KMS-11 (cell line): ENCODE measurements around the gene LSM14B.
A peak's percentile ranks its signal among the peaks of the same experiment; 100 is the strongest.

Experiments
- H2AFZ ChIP-seq: fragments of 200-600 bp; sonication (generic); 2 replicates; pipeline ENCODE4 v1.6.1; 2016; ENCODE audit warnings: antibody characterized with exemption, mixed run types, low read depth
- H3K27ac ChIP-seq: fragments of 200-600 bp; sonication (generic); 2 replicates; pipeline ENCODE4 v1.6.1; 2016; ENCODE audit warnings: mild to moderate bottlenecking, mixed run types
- H3K27me3 ChIP-seq: fragments of 200-600 bp; sonication (generic); 2 replicates; pipeline ENCODE4 v1.6.1; 2017; ENCODE audit warnings: mild to moderate bottlenecking, low read depth, mixed run types, moderate library complexity; ENCODE audit not compliant: insufficient read depth
- H3K36me3 ChIP-seq: fragments of 200-600 bp; sonication (generic); 2 replicates; pipeline ENCODE4 v1.6.1; 2017; ENCODE audit warnings: mild to moderate bottlenecking, mixed run types; ENCODE audit not compliant: insufficient read depth
- H3K4me1 ChIP-seq: fragments of 200-600 bp; sonication (generic); 2 replicates; pipeline ENCODE4 v1.6.1; 2016; ENCODE audit warnings: mild to moderate bottlenecking, low read depth, mixed run types; ENCODE audit not compliant: poor library complexity, severe bottlenecking
- H3K4me2 ChIP-seq: fragments of 200-600 bp; sonication (generic); 2 replicates; pipeline ENCODE4 v1.7.0; 2016; ENCODE audit warnings: mild to moderate bottlenecking, mixed run types
- H3K4me3 ChIP-seq: fragments of 200-600 bp; sonication (generic); IDR thresholded peaks from 2 replicates; pipeline ENCODE4 v1.6.1; 2017; ENCODE audit warnings: low read depth, low read length, mixed read lengths; ENCODE audit not compliant: insufficient read depth
- H3K79me2 ChIP-seq: fragments of 200-600 bp; sonication (generic); 2 replicates; pipeline ENCODE4 v1.6.1; 2016; ENCODE audit warnings: low read depth, mixed run types; ENCODE audit not compliant: insufficient read depth
- H3K9ac ChIP-seq: fragments of 200-600 bp; sonication (generic); 2 replicates; pipeline ENCODE4 v1.6.1; 2016; ENCODE audit warnings: mild to moderate bottlenecking, mixed run types
- H4K20me1 ChIP-seq: fragments of 200-600 bp; sonication (generic); 2 replicates; pipeline ENCODE4 v1.6.1; 2016; ENCODE audit warnings: mild to moderate bottlenecking, mixed run types; ENCODE audit not compliant: insufficient read depth
- TF ChIP-seq, protein P1 (sequence below): fragments of 200-600 bp; sonication (generic); conservative IDR thresholded peaks from 2 replicates; pipeline ENCODE4 v1.6.1; 2017; ENCODE audit warnings: low read depth, mild to moderate bottlenecking, antibody characterized with exemption, low read length, moderate library complexity, mixed read lengths

LSM14B gene

GRCh38 chr20:62122654-62123449, 577 bp downstream of the LSM14B start:
- H3K27me3 ChIP-seq = peaks cover 26% of the 10 kb centered on the region; the same call in 1 of the 2 replicates
- H2AFZ ChIP-seq = peak overlapping the region; percentile 48; the same call in 1 of the 2 replicates
- H3K4me1 ChIP-seq = peaks cover 11% of the 10 kb centered on the region
- H3K79me2 ChIP-seq = peaks cover 21% of the 10 kb centered on the region
- H3K4me2 ChIP-seq = peak overlapping the region; percentile 93
- no peak overlapping the region for H3K27ac ChIP-seq
- TF ChIP-seq, protein P1, sequence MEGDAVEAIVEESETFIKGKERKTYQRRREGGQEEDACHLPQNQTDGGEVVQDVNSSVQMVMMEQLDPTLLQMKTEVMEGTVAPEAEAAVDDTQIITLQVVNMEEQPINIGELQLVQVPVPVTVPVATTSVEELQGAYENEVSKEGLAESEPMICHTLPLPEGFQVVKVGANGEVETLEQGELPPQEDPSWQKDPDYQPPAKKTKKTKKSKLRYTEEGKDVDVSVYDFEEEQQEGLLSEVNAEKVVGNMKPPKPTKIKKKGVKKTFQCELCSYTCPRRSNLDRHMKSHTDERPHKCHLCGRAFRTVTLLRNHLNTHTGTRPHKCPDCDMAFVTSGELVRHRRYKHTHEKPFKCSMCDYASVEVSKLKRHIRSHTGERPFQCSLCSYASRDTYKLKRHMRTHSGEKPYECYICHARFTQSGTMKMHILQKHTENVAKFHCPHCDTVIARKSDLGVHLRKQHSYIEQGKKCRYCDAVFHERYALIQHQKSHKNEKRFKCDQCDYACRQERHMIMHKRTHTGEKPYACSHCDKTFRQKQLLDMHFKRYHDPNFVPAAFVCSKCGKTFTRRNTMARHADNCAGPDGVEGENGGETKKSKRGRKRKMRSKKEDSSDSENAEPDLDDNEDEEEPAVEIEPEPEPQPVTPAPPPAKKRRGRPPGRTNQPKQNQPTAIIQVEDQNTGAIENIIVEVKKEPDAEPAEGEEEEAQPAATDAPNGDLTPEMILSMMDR = no peak
- H3K9ac ChIP-seq = no peak overlapping the region
- H3K36me3 ChIP-seq = peaks cover 6% of the 10 kb centered on the region; the same call in 1 of the 2 replicates
- 0 out of 2 replicates have a peak, but pooled peaks cover 5% of the 10 kb centered on the region for H4K20me1 ChIP-seq
- no peak overlapping the region for H3K4me3 ChIP-seq

GRCh38 chr20:62123450-62124118, 1.3 kb downstream of the LSM14B start:
- H3K4me3 ChIP-seq = no peak overlapping the region
- H3K9ac ChIP-seq = no peak overlapping the region
- peak overlapping the region; percentile 93 for H3K4me2 ChIP-seq
- H4K20me1 ChIP-seq = 0 out of 2 replicates have a peak, but pooled peaks cover 5% of the 10 kb centered on the region
- H2AFZ ChIP-seq = no peak overlapping the region
- peaks cover 21% of the 10 kb centered on the region for H3K79me2 ChIP-seq
- H3K36me3 ChIP-seq = peaks cover 6% of the 10 kb centered on the region; the same call in 1 of the 2 replicates
- peaks cover 18% of the 10 kb centered on the region; the same call in 1 of the 2 replicates for H3K27me3 ChIP-seq
- no peak overlapping the region for H3K27ac ChIP-seq
- TF ChIP-seq, protein P1 = no peak
- H3K4me1 ChIP-seq = peaks cover 11% of the 10 kb centered on the region

DNA sequence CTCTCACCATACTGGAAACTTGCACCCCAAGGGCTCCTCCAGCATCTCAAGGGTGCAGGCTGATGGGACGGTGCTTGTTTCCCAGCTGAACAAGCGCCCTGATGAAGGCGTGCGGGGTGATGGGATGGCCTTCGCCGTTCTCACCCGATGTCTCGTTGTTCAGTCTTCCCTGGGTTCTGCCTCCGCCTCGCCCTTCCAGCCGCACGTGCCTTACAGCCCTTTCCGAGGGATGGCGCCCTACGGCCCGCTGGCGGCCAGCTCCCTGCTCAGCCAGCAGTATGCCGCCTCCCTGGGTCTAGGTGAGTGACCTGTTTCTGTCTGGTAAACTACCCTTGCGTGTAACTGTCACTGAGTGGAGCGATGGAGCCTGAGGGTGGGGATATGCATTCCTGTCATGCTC, 3.9 kb downstream of the LSM14B start:
- no peak overlapping the region for H3K9ac ChIP-seq
- H4K20me1 ChIP-seq = 0 out of 2 replicates have a peak, but pooled peaks cover 5% of the 10 kb centered on the region
- no peak overlapping the region for H3K27ac ChIP-seq
- H3K79me2 ChIP-seq = peaks cover 21% of the 10 kb centered on the region
- H3K4me1 ChIP-seq = peaks cover 9% of the 10 kb centered on the region
- peaks cover 6% of the 10 kb centered on the region; the same call in 1 of the 2 replicates for H3K36me3 ChIP-seq
- H3K4me3 ChIP-seq = no peak overlapping the region
- TF ChIP-seq, protein P1 = no peak
- no peaks in the 10 kb centered on the region for H3K27me3 ChIP-seq
- no peak overlapping the region for H3K4me2 ChIP-seq
- no peak overlapping the region for H2AFZ ChIP-seq

DNA sequence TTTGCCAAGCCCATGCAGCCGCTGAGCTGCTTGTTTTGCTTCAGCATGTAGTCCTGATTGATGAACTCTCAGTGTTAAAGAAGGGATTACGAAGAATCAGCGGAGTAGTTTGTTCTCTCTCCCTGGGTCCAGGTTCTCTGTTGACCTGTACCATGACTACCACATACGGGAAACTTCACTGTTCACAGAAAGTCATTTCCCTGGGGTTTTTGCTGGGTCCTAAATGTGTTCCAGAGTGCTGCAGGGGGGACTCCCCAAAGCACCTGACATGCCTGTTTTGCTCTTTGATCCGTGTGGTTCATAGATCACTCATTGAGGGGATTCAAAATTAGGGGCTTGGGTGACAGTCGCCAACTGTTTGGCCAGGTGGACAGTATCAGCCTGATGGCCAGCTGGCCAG, 5.5 kb downstream of the LSM14B start:
- Histone ChIP-seq H3K27me3 (no peaks in the 10 kb centered on the region), H3K27ac (no peak overlapping the region), H3K36me3 (peaks cover 6% of the 10 kb centered on the region; the same call in 1 of the 2 replicates), H4K20me1 (0 out of 2 replicates have a peak, but pooled peaks cover 5% of the 10 kb centered on the region), H3K4me2 (no peak overlapping the region; the same call in 1 of the 2 replicates), H3K79me2 (peaks cover 21% of the 10 kb centered on the region), H3K4me3 (no peak overlapping the region), H3K9ac (no peak overlapping the region), H2AFZ (no peak overlapping the region), H3K4me1 (peaks cover 8% of the 10 kb centered on the region)
- TF ChIP-seq, protein P1 = no peak
